AG04450 (cell line): Measurements from ENCODE around the gene DMTF1. TPM values are rescaled to one million over a fixed set of nuclear protein-coding genes. Genes with fewer than 3 reads are reported as not detected.
A peak's percentile ranks its signal among the peaks of the same experiment; 100 is the strongest.

ENCODE experiments used
- CTCF ChIA-PET: fragments of 300-600, 350-600 bp; formaldehyde crosslinking; extraction: SDS; loops from one replicate; lab custom pipeline; 2022; ENCODE audit warnings: antibody characterized with exemption, inconsistent platforms; lab: Charles Lee
- POLR2A ChIA-PET: fragments of 350-600 bp; formaldehyde crosslinking; extraction: SDS; loops from one replicate; lab custom pipeline; 2021; ENCODE audit warnings: antibody characterized with exemption, inconsistent platforms; lab: Yijun Ruan, JAX
- DNase-seq: peaks from one replicate; pipeline ENCODE4 v3.0.0-alpha.2; 2011; ENCODE audit warnings: low read depth, low spot score
- H3K27ac ChIP-seq: one replicate; pipeline ENCODE4 v1.5.1; 2012; ENCODE audit warnings: low read depth, low read length, control low read depth
- H3K27me3 ChIP-seq: one replicate; pipeline ENCODE4 v1.6.0; 2012; ENCODE audit warnings: low read length; ENCODE audit not compliant: control insufficient read depth, insufficient read depth
- H3K4me3 ChIP-seq: 2 replicates; pipeline ENCODE4 v1.5.1; 2011; ENCODE audit warnings: mild to moderate bottlenecking, low read depth, low read length, control low read depth
- H3K9me3 ChIP-seq: 2 replicates; pipeline ENCODE4 v1.5.1; 2012; ENCODE audit warnings: low read length; ENCODE audit not compliant: control insufficient read depth, insufficient read depth
- polyA plus RNA-seq: library from polyadenylated mRNA; depleted of rRNA; stranded (reverse); fragments of >200 nt; gene quantifications from 2 replicates; pipeline ENCODE4 v1.2.3, GENCODE V29; 2011
- TF ChIP-seq, protein P1 (sequence below): IDR thresholded peaks from 2 replicates; pipeline ENCODE4 v1.5.1; 2011; ENCODE audit warnings: low read depth, low read length, control low read depth, inconsistent platforms

Gene DMTF1
- polyA plus RNA-seq, 1 experiment, result 134 TPM

DNA sequence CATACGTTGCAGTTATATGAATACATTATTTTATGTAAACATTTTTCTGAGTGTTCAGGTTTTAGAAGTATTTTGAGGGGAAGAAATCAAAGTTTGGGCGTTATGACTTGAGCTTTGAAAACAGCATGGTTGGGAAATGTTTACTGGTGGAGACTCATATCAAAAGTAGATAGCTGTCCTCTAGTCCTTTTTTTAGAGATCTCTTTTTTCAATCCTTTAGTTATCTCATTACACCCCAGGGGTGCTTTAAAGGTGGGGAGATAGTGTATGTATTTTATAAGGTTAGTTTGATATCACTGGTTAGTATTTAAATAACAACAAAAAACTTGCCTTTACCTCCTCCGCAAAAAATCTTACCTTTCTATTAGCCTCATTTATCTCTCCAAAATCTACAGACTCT lies 2.3 kb downstream of the DMTF1 start:
- H3K27me3 ChIP-seq, result no peaks in the 10 kb centered on the region
- POLR2A ChIA-PET, result interaction anchor here (1.8 kb wide), 1 partner anchor 65 kb away, joined by 5 read pairs; the partner anchor contains the start of gene TMEM243
- DNase-seq, result no peak
- TF ChIP-seq, protein P1, sequence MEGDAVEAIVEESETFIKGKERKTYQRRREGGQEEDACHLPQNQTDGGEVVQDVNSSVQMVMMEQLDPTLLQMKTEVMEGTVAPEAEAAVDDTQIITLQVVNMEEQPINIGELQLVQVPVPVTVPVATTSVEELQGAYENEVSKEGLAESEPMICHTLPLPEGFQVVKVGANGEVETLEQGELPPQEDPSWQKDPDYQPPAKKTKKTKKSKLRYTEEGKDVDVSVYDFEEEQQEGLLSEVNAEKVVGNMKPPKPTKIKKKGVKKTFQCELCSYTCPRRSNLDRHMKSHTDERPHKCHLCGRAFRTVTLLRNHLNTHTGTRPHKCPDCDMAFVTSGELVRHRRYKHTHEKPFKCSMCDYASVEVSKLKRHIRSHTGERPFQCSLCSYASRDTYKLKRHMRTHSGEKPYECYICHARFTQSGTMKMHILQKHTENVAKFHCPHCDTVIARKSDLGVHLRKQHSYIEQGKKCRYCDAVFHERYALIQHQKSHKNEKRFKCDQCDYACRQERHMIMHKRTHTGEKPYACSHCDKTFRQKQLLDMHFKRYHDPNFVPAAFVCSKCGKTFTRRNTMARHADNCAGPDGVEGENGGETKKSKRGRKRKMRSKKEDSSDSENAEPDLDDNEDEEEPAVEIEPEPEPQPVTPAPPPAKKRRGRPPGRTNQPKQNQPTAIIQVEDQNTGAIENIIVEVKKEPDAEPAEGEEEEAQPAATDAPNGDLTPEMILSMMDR, result no peak
- no peaks in the 10 kb centered on the region for H3K9me3 ChIP-seq
- H3K4me3 ChIP-seq, result peak overlapping the region; percentile 81
- no peak overlapping the region for H3K27ac ChIP-seq
- CTCF ChIA-PET, result interaction anchor here (0.6 to 1.7 kb wide), 4 partner anchors 20 to 262 kb away, joined by 3 to 5 read pairs (median 4); partner anchors contain the start of gene TMEM243

DNA sequence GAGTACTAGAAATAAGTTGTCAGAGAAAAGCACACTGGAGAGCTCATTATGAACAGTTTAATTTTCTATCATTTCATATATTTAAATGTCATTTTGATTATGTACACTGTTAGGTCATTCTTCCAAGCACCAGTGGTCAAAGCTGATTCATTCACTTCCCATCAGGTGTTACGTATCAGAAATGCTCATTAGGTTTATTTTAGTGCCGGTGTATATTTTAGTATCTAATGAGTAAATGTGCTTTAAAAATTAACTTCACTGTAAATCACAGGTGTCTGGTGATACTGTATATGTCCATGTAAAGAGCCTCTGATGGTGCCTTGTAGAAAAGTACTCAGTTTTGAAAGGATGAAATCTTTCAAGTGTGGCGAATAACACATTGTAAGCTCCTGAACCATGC lies 3.5 kb downstream of the DMTF1 start:
- Histone ChIP-seq H3K27ac (no peak overlapping the region), H3K27me3 (no peaks in the 10 kb centered on the region), H3K9me3 (no peaks in the 10 kb centered on the region), H3K4me3 (peak overlapping the region; percentile 23)
- CTCF ChIA-PET, result interaction anchor here (1.2 kb wide), 1 partner anchor 229 kb away, joined by 5 read pairs; no protein-coding TSS in a partner anchor
- POLR2A ChIA-PET, result interaction anchor here (1.2 to 1.8 kb wide), 2 partner anchors 64 to 65 kb away, joined by 4 to 5 read pairs; partner anchors contain the start of gene TMEM243
- TF ChIP-seq, protein P1, result no peak
- DNase-seq, result no peak

DNA sequence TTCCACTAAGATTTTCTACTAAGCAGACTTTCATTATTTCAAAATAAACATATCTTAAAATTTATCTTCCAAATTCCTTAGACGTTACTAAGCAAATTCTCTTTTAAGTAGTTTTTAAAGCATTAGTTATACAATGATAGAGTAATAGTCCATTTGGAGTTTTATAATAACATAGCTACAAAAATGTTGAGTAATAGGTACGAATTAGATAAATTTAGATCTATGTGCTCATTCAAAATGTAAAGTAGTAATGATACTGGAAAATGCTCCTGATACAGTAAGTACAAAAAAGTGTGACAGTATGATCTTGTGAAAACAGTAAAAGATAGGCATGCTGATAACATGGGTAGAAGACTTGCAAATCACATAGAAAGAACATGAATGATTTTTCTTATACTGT lies 4.5 kb downstream of the DMTF1 start:
- POLR2A ChIA-PET, result interaction anchor here (1.2 kb wide), 1 partner anchor 64 kb away, joined by 4 read pairs; no protein-coding TSS in a partner anchor
- TF ChIP-seq, protein P1, result no peak
- DNase-seq, result no peak
- no peaks in the 10 kb centered on the region for H3K9me3 ChIP-seq
- H3K27ac ChIP-seq, result no peak overlapping the region
- CTCF ChIA-PET, result no interaction called here
- H3K4me3 ChIP-seq, result no peak overlapping the region
- H3K27me3 ChIP-seq, result no peaks in the 10 kb centered on the region

DNA sequence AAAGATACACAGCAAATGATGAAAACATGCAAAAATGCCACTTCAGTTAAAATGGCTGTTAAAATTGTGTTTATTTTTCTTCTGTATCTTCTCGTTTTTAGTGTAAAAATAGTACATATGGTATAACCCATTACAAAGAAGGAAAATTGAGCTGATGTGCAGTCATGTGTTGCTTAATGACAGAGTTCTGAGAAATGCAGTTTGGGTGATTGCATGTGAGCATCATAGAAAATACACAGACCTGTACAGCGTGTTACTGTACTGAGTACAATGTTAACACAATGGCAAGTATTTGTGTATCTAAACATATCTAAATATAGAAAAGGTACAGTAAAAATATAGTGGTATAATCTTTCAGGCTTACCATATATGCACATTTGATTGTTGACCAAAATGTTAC lies 7.3 kb downstream of the DMTF1 start:
- TF ChIP-seq, protein P1, result no peak
- Histone ChIP-seq H3K27me3 (no peaks in the 10 kb centered on the region), H3K27ac (no peak overlapping the region), H3K4me3 (no peak overlapping the region), H3K9me3 (no peaks in the 10 kb centered on the region)
- POLR2A ChIA-PET, result no interaction called here
- no peak for DNase-seq
- CTCF ChIA-PET, result no interaction called here

DNA sequence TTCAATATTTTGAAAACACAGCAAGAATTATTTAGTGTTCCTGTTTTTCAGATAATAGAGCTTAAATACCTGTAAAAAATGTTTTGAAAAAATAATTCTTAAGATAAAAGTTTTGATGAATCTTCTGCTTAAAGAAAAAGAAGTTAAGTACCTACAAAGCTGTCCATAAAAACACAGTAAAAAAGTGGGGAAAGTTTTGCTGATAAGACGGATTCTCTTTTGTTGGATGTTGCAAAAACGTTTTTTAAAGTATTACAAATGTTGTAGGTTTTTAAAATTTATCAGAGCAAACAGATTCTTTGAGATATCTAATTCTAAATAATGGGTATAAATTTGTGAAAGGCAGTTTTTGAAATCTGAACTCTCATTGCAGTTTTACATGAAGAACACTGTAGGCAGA lies 12.2 kb downstream of the DMTF1 start:
- DNase-seq, result no peak

More for the DNA sequence above, 12.2 kb downstream of the DMTF1 start:
- Histone ChIP-seq H3K27ac (no peak overlapping the region), H3K4me3 (no peak overlapping the region), H3K27me3 (no peaks in the 10 kb centered on the region), H3K9me3 (no peaks in the 10 kb centered on the region; the same call in 1 of the 2 replicates)
- ChIA-PET POLR2A (no interaction called here), CTCF (interaction anchor here (0.6 to 1.1 kb wide), 2 partner anchors 48 to 252 kb away, joined by 3 to 7 read pairs; no protein-coding TSS in a partner anchor)
- TF ChIP-seq, protein P1, result no peak
